ENCODE results near the gene LDB2.

Gene LDB2

GRCh38 chr4:16881151-16881884 lies 17.1 kb downstream of the LDB2 start:
- no peak overlapping the region for H3K4me3 ChIP-seq (ENCODE audit: low read length)
- no peaks in the 10 kb centered on the region for H3K4me1 ChIP-seq (ENCODE audit: insufficient read depth, low read length)
- no peaks in the 10 kb centered on the region for H3K27me3 ChIP-seq (ENCODE audit: insufficient read depth, low read length)
- H3K36me3 ChIP-seq (ENCODE audit: insufficient read depth, low read depth, low read length), result peaks cover 15% of the 10 kb centered on the region
- H3K9ac ChIP-seq (ENCODE audit: low read depth, low read length), result no peak overlapping the region
- no peak overlapping the region for H3K27ac ChIP-seq (ENCODE audit: low read length)
- no peaks in the 10 kb centered on the region for H3K9me3 ChIP-seq (ENCODE audit: insufficient read depth, low read depth, low read length)

- Histone ChIP-seq H3K36me3 (ENCODE audit: insufficient read depth, low read depth, low read length) (peaks cover 7% of the 10 kb centered on the region; the same call in 1 of the 2 replicates), H3K27me3 (ENCODE audit: insufficient read depth, low read length) (no peaks in the 10 kb centered on the region), H3K9me3 (ENCODE audit: insufficient read depth, low read depth, low read length) (no peaks in the 10 kb centered on the region), H3K9ac (ENCODE audit: low read depth, low read length) (no peak overlapping the region), H3K4me1 (ENCODE audit: insufficient read depth, low read length) (no peaks in the 10 kb centered on the region), H3K4me3 (ENCODE audit: low read length) (no peak overlapping the region), H3K27ac (ENCODE audit: low read length) (no peak overlapping the region)
Measured at GRCh38 chr4:16875487-16875886, 23.0 kb downstream of the LDB2 start.

- H3K27me3 ChIP-seq (ENCODE audit: insufficient read depth, low read length), result no peaks in the 10 kb centered on the region
- H3K27ac ChIP-seq (ENCODE audit: low read length), result no peak overlapping the region
- H3K36me3 ChIP-seq (ENCODE audit: insufficient read depth, low read depth, low read length), result peaks cover 10% of the 10 kb centered on the region; the same call in 1 of the 2 replicates
- no peak overlapping the region for H3K9ac ChIP-seq (ENCODE audit: low read depth, low read length)
- no peaks in the 10 kb centered on the region for H3K4me1 ChIP-seq (ENCODE audit: insufficient read depth, low read length)
- no peaks in the 10 kb centered on the region for H3K9me3 ChIP-seq (ENCODE audit: insufficient read depth, low read depth, low read length)
- H3K4me3 ChIP-seq (ENCODE audit: low read length), result no peak overlapping the region
Measured at GRCh38 chr4:16869594-16870245, 28.7 kb downstream of the LDB2 start.

GRCh38 chr4:16868674-16869073 lies 29.8 kb downstream of the LDB2 start:
- no peaks in the 10 kb centered on the region for H3K9me3 ChIP-seq (ENCODE audit: insufficient read depth, low read depth, low read length)
- H3K4me1 ChIP-seq (ENCODE audit: insufficient read depth, low read length), result no peaks in the 10 kb centered on the region; the same call in 1 of the 2 replicates
- H3K36me3 ChIP-seq (ENCODE audit: insufficient read depth, low read depth, low read length), result peaks cover 10% of the 10 kb centered on the region; the same call in 1 of the 2 replicates
- H3K9ac ChIP-seq (ENCODE audit: low read depth, low read length), result no peak overlapping the region
- H3K27ac ChIP-seq (ENCODE audit: low read length), result no peak overlapping the region
- no peaks in the 10 kb centered on the region for H3K27me3 ChIP-seq (ENCODE audit: insufficient read depth, low read length)
- no peak overlapping the region for H3K4me3 ChIP-seq (ENCODE audit: low read length)

- Histone ChIP-seq H3K9me3 (ENCODE audit: insufficient read depth, low read depth, low read length) (no peaks in the 10 kb centered on the region), H3K9ac (ENCODE audit: low read depth, low read length) (no peak overlapping the region), H3K36me3 (ENCODE audit: insufficient read depth, low read depth, low read length) (peaks cover 10% of the 10 kb centered on the region; the same call in 1 of the 2 replicates), H3K4me1 (ENCODE audit: insufficient read depth, low read length) (peaks cover 6% of the 10 kb centered on the region; the same call in 1 of the 2 replicates), H3K4me3 (ENCODE audit: low read length) (no peak overlapping the region), H3K27ac (ENCODE audit: low read length) (no peak overlapping the region), H3K27me3 (ENCODE audit: insufficient read depth, low read length) (no peaks in the 10 kb centered on the region)
Measured at GRCh38 chr4:16867827-16868226, 30.6 kb downstream of the LDB2 start.

- H3K9me3 ChIP-seq (ENCODE audit: insufficient read depth, low read depth, low read length), result no peaks in the 10 kb centered on the region
- H3K4me3 ChIP-seq (ENCODE audit: low read length), result no peak overlapping the region
- H3K27me3 ChIP-seq (ENCODE audit: insufficient read depth, low read length), result no peaks in the 10 kb centered on the region
- no peak overlapping the region for H3K9ac ChIP-seq (ENCODE audit: low read depth, low read length)
- no peak overlapping the region for H3K27ac ChIP-seq (ENCODE audit: low read length)
- H3K4me1 ChIP-seq (ENCODE audit: insufficient read depth, low read length), result peaks cover 6% of the 10 kb centered on the region; the same call in 1 of the 2 replicates
- H3K36me3 ChIP-seq (ENCODE audit: insufficient read depth, low read depth, low read length), result peaks cover 10% of the 10 kb centered on the region; the same call in 1 of the 2 replicates
Measured at GRCh38 chr4:16866974-16867373, 31.5 kb downstream of the LDB2 start.

- no peaks in the 10 kb centered on the region for H3K27me3 ChIP-seq (ENCODE audit: insufficient read depth, low read length)
- H3K4me1 ChIP-seq (ENCODE audit: insufficient read depth, low read length), result peaks cover 6% of the 10 kb centered on the region; the same call in 1 of the 2 replicates
- peaks cover 10% of the 10 kb centered on the region; the same call in 1 of the 2 replicates for H3K36me3 ChIP-seq (ENCODE audit: insufficient read depth, low read depth, low read length)
- H3K9ac ChIP-seq (ENCODE audit: low read depth, low read length), result no peak overlapping the region
- no peak overlapping the region for H3K27ac ChIP-seq (ENCODE audit: low read length)
- H3K9me3 ChIP-seq (ENCODE audit: insufficient read depth, low read depth, low read length), result no peaks in the 10 kb centered on the region
- H3K4me3 ChIP-seq (ENCODE audit: low read length), result no peak overlapping the region
Measured at GRCh38 chr4:16865897-16866283, 32.6 kb downstream of the LDB2 start.

GRCh38 chr4:16865209-16865896 lies 33.1 kb downstream of the LDB2 start:
- no peaks in the 10 kb centered on the region for H3K9me3 ChIP-seq (ENCODE audit: insufficient read depth, low read depth, low read length)
- no peak overlapping the region for H3K4me3 ChIP-seq (ENCODE audit: low read length)
- peaks cover 10% of the 10 kb centered on the region; the same call in 1 of the 2 replicates for H3K36me3 ChIP-seq (ENCODE audit: insufficient read depth, low read depth, low read length)
- H3K27me3 ChIP-seq (ENCODE audit: insufficient read depth, low read length), result no peaks in the 10 kb centered on the region
- no peak overlapping the region for H3K9ac ChIP-seq (ENCODE audit: low read depth, low read length)
- peaks cover 6% of the 10 kb centered on the region; the same call in 1 of the 2 replicates for H3K4me1 ChIP-seq (ENCODE audit: insufficient read depth, low read length)
- H3K27ac ChIP-seq (ENCODE audit: low read length), result no peak overlapping the region

- no peak overlapping the region for H3K27ac ChIP-seq (ENCODE audit: low read length)
- H3K27me3 ChIP-seq (ENCODE audit: insufficient read depth, low read length), result no peaks in the 10 kb centered on the region
- H3K4me3 ChIP-seq (ENCODE audit: low read length), result no peak overlapping the region
- no peaks in the 10 kb centered on the region for H3K9me3 ChIP-seq (ENCODE audit: insufficient read depth, low read depth, low read length)
- peaks cover 11% of the 10 kb centered on the region for H3K4me1 ChIP-seq (ENCODE audit: insufficient read depth, low read length)
- H3K9ac ChIP-seq (ENCODE audit: low read depth, low read length), result no peak overlapping the region
- H3K36me3 ChIP-seq (ENCODE audit: insufficient read depth, low read depth, low read length), result peaks cover 4% of the 10 kb centered on the region; the same call in 1 of the 2 replicates
Measured at GRCh38 chr4:16864199-16864598, 34.2 kb downstream of the LDB2 start.

GRCh38 chr4:16862697-16863096 lies 35.7 kb downstream of the LDB2 start:
- peaks cover 18% of the 10 kb centered on the region for H3K4me1 ChIP-seq (ENCODE audit: insufficient read depth, low read length)
- H3K4me3 ChIP-seq (ENCODE audit: low read length), result no peak overlapping the region
- no peak overlapping the region for H3K9ac ChIP-seq (ENCODE audit: low read depth, low read length)
- H3K27me3 ChIP-seq (ENCODE audit: insufficient read depth, low read length), result no peaks in the 10 kb centered on the region
- no peaks in the 10 kb centered on the region for H3K36me3 ChIP-seq (ENCODE audit: insufficient read depth, low read depth, low read length)
- no peak overlapping the region for H3K27ac ChIP-seq (ENCODE audit: low read length)
- H3K9me3 ChIP-seq (ENCODE audit: insufficient read depth, low read depth, low read length), result no peaks in the 10 kb centered on the region

- H3K4me1 ChIP-seq (ENCODE audit: insufficient read depth, low read length), result peaks cover 24% of the 10 kb centered on the region
- H3K9ac ChIP-seq (ENCODE audit: low read depth, low read length), result no peak overlapping the region
- H3K4me3 ChIP-seq (ENCODE audit: low read length), result no peak overlapping the region
- H3K36me3 ChIP-seq (ENCODE audit: insufficient read depth, low read depth, low read length), result no peaks in the 10 kb centered on the region
- no peak overlapping the region for H3K27ac ChIP-seq (ENCODE audit: low read length)
- H3K27me3 ChIP-seq (ENCODE audit: insufficient read depth, low read length), result no peaks in the 10 kb centered on the region
- no peaks in the 10 kb centered on the region for H3K9me3 ChIP-seq (ENCODE audit: insufficient read depth, low read depth, low read length)
Measured at GRCh38 chr4:16860516-16860915, 37.9 kb downstream of the LDB2 start.

Measured in iPS-20b (cell line).